ENCODE data around the gene NPW. TPM values are rescaled to one million over a fixed set of nuclear protein-coding genes. Genes with fewer than 3 reads are reported as not detected.
A peak's percentile ranks its signal among the peaks of the same experiment; 100 is the strongest.

Gene NPW
- total and polyA plus RNA-seq, 9 of the 15 experiments (the other 6 are each of a cell fraction or from before 2014, with no cell fraction given), result 0.14 to 4.0 (median 2.6) TPM; not detected in 4

- no peak for TF ChIP-seq CREB5 (CRISPR knock-in tag; IDR thresholded peaks at IDR 0.05)
- TF ChIP-seq MGA (IDR thresholded peaks at IDR 0.05), result no peak; the same call in 1 of the 2 replicates
- peak; percentile 71 to 90; a peak in 3 of 4 replicates for TF ChIP-seq MAZ (CRISPR knock-in tag; conservative IDR thresholded peaks at IDR 0.05 in 1 of 2, IDR thresholded peaks at IDR 0.05 in 1 of 2)
- no peak for TF ChIP-seq HBP1 (CRISPR knock-in tag; IDR thresholded peaks at IDR 0.05)
- TF ChIP-seq HCFC1 (IDR thresholded peaks at IDR 0.05; ENCODE audit: low read depth, low read length), result peak; percentile 100
- TF ChIP-seq MEIS2 (IDR thresholded peaks at IDR 0.05; ENCODE audit: partially characterized antibody), result no peak
- TF ChIP-seq HDAC8 (tag; IDR thresholded peaks at IDR 0.05), result no peak
- peak; percentile 47; the same call in 1 of the 2 replicates for TF ChIP-seq ATF3 (IDR thresholded peaks at IDR 0.05)
- no peak for TF ChIP-seq ATF3 (CRISPR knock-in tag; conservative IDR thresholded peaks at IDR 0.05)
- TF ChIP-seq ETV5 (CRISPR knock-in tag; IDR thresholded peaks at IDR 0.05; ENCODE audit: low read depth), result peak; percentile 90; the same call in 1 of the 2 replicates
These were observed 27.9 kb downstream of the NPW start, which contains the start of the genes NTHL1 and TSC2 (continued) for GRCh38 chr16:2047330-2048115.

Data from K562 (cell line).